Tibial artery (tissue), 4 donors: Measurements from ENCODE around the gene CCL27.
A peak's percentile ranks its signal among the peaks of the same experiment; 100 is the strongest.

ENCODE experiments used
- DNase-seq, 2 donors: peaks; one replicate each; pipeline ENCODE4 v3.0.0-alpha.2; 2019
- H3K27ac ChIP-seq, 2 donors: fragments of 200-600 bp; sonication (generic) in 1 of 2; 1 replicate in 1 of 2; 2 replicates in 1 of 2; pipeline ENCODE4 v1.5.1; 2018 to 2019; ENCODE audit warnings: mild to moderate bottlenecking in 1 of 2
- H3K27me3 ChIP-seq, 2 donors: fragments of 200-600 bp; sonication (generic) in 1 of 2; one replicate each; pipeline versions ENCODE4 v1.5.1 to v1.6.0; 2016 to 2019
- H3K36me3 ChIP-seq, 3 donors: fragments of 200-600 bp; sonication (generic) in 2 of 3; one replicate each; pipeline ENCODE4 v1.5.1; 2016 to 2019; ENCODE audit warnings: mild to moderate bottlenecking in 2 of 3
- H3K4me1 ChIP-seq, 4 donors: fragments of 200-600 bp; sonication (generic) in 2 of 4; 1 replicate in 3 of 4; 2 replicates in 1 of 4; pipeline ENCODE4 v1.5.1; 2016 to 2019
- H3K4me3 ChIP-seq, 2 donors: fragments of 200-600 bp; sonication (generic) in 1 of 2; 1 replicate in 1 of 2; 2 replicates in 1 of 2; pipeline ENCODE4 v1.5.1; 2018 to 2019; ENCODE audit warnings: mild to moderate bottlenecking in 2 of 2
- H3K9me3 ChIP-seq, 3 donors: fragments of 200-600 bp; sonication (generic) in 1 of 3; one replicate each; pipeline ENCODE4 v1.5.1; 2016 to 2019
- CTCF ChIP-seq, 2 experiments: fragments of 200-600 bp in 1 of 2; fragments of 450-650 bp in 1 of 2; IDR thresholded peaks; one replicate each; pipeline ENCODE4 v1.5.1; 2017 to 2019; ENCODE audit warnings: antibody characterized with exemption in 2 of 2, mild to moderate bottlenecking in 1 of 2, moderate library complexity in 1 of 2
- intact Hi-C: fragments of 100-400 bp; cut with DNase I; formaldehyde crosslinking; loops from one replicate; pipeline ENCODE4 v1.15.0; 2023; ENCODE audit warnings: low total_unique reads

The CCL27 gene

DNA sequence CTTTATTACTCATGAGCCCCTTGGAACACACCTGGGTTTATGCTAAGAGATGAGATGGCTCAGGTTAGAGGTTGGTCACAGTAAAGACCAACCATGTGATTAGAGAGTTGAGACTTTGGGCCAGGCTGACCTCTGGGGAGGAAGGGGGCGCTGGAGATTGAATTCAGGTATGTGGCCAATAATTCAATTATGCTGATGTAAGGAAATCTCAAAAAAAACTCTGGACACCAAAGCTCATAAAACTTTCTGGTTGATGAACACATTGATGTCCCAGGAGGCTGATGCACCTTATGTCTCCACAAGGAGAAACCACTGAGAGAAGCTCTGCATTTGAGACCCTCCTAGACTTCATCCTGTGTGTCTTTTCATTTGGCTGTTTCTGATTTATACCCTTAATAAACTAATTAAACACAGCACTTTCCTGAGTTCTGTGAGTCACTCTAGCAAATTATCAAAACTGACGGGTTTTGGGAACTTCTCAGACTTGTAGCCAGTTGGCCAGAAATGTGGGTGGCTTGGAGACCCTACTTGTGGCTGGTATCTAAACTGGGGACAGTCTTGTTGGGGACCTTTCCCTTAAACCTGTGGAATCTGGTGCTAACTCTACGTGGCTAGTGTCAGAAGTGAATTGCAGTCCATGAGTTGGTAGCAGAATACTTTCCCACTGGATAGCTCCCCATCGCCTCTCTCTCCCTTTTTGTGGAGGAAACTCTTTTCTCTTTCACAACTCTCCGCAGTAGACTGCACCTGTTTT, 7.5 kb upstream of the CCL27 start:
- Histone ChIP-seq H3K4me3 (no peak overlapping the region), H3K27ac (no peak overlapping the region), H3K27me3 (no peaks in the 10 kb centered on the region), H3K4me1 (peaks cover 0 to 17% (median 12%) of the 10 kb centered on the region in 4 donors), H3K36me3 (peaks cover 0 to 27% (median 10%) of the 10 kb centered on the region in 3 donors), H3K9me3 (no peaks in the 10 kb centered on the region)
- intact Hi-C loops: no loop called here
- no peak for DNase-seq
- TF ChIP-seq CTCF (IDR thresholded peaks at IDR 0.05): no peak

- H3K27me3 ChIP-seq: no peaks in the 10 kb centered on the region
- peak overlapping the region; percentile 96 to 98 for H3K27ac ChIP-seq
- H3K4me3 ChIP-seq: peak overlapping the region; percentile 67 to 85
- H3K9me3 ChIP-seq: no peaks in the 10 kb centered on the region
- H3K36me3 ChIP-seq: peaks cover 5 to 47% (median 17%) of the 10 kb centered on the region in 3 donors
- intact Hi-C loops: no loop called here
- peaks cover 0 to 31% (median 18%) of the 10 kb centered on the region in 4 donors for H3K4me1 ChIP-seq
- peak in 1 of 2 experiments; percentile 15 for TF ChIP-seq CTCF (IDR thresholded peaks at IDR 0.05)
- peak; percentile 96 to 98 for DNase-seq
Measured at GRCh38 chr9:34665381-34666250, 3.2 kb upstream of the CCL27 start.

DNA sequence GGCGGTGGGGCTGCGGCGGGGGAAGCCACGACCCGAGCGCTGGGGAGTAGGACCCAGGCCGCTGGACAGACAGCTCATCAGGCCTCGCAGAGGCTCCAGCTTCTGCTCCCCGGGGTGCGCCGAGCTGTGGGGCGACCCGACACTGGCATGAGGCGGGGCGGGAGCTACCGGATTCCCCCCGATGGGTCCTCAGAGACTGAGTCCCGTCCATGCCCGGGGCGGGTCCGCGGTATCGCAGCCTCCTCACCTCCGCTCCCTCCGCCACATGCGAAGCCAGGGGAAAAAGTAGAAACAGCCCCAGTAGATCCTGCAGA, 2.6 kb upstream of the CCL27 start:
- no peaks in the 10 kb centered on the region for H3K27me3 ChIP-seq
- H3K27ac ChIP-seq: peak overlapping the region; percentile 96 to 98
- H3K36me3 ChIP-seq: peaks cover 11 to 53% (median 23%) of the 10 kb centered on the region in 3 donors
- TF ChIP-seq CTCF (IDR thresholded peaks at IDR 0.05): no peak
- no peaks in the 10 kb centered on the region for H3K9me3 ChIP-seq
- H3K4me1 ChIP-seq: peaks cover 0 to 31% (median 18%) of the 10 kb centered on the region in 4 donors
- peak overlapping the region; percentile 67 to 85 for H3K4me3 ChIP-seq
- no peak for DNase-seq
- intact Hi-C loops: no loop called here

- peak; percentile 84 to 90 for TF ChIP-seq CTCF (IDR thresholded peaks at IDR 0.05)
- Histone ChIP-seq H3K9me3 (no peaks in the 10 kb centered on the region), H3K4me1 (peaks cover 0 to 31% (median 18%) of the 10 kb centered on the region in 4 donors), H3K27ac (peak overlapping the region; percentile 96 to 98), H3K27me3 (no peaks in the 10 kb centered on the region), H3K36me3 (peaks cover 14 to 58% (median 27%) of the 10 kb centered on the region in 3 donors), H3K4me3 (peak overlapping the region; percentile 67 to 85)
- intact Hi-C loops: no loop called here
- peak; percentile 90 to 91 for DNase-seq
Measured at GRCh38 chr9:34664281-34665066, 2.0 kb upstream of the CCL27 start.

DNA sequence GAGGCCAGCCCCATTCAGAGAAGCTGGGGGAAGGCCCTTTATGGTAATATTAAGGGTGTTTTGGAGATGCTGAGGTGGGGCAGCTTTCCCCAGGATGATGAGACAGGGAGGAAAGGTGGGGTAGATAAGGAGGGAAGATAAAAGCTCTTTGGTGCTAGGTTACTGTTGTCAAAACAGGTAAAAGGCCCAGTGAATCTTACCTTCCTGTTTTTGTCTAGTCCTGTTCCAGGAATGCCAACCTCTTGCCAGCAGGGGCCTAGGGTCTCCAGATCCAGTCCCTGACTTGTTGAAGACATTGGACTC, 797 bp upstream of the CCL27 start:
- no peaks in the 10 kb centered on the region for H3K9me3 ChIP-seq
- H3K4me1 ChIP-seq: peaks cover 0 to 31% (median 18%) of the 10 kb centered on the region in 4 donors
- no peaks in the 10 kb centered on the region for H3K27me3 ChIP-seq
- intact Hi-C loops: no loop called here
- peak overlapping the region in 1 of 2 donors; percentile 96 for H3K27ac ChIP-seq
- H3K36me3 ChIP-seq: peaks cover 14 to 51% (median 22%) of the 10 kb centered on the region in 3 donors
- no peak overlapping the region for H3K4me3 ChIP-seq
- TF ChIP-seq CTCF (IDR thresholded peaks at IDR 0.05): no peak
- no peak for DNase-seq
